Stimulated activated CD4-positive, alpha-beta T cell treated with anti-CD3 and anti-CD28 coated beads, Interleukin-4, amount 100 ng/mL, for 48 hours (primary cell): ENCODE results near the gene OR2W3.

Experiments used
- DNase-seq, 2 donors: peaks; one replicate each; pipeline ENCODE4 v3.0.0-alpha.2; 2020; ENCODE audit warnings: low read depth in 2 of 2

OR2W3 gene

GRCh38 chr1:247919952-247920351, 24.6 kb downstream of the OR2W3 start, which contains the start of gene OR2T8:
OR2T8 (plus strand) TSS chr1:247920252; CDS start chr1:247921018, 766 bp downstream.
- no peak for DNase-seq

- DNase-seq: no peak
These were observed 28.6 kb downstream of the OR2W3 start for GRCh38 chr1:247923941-247924340.

DNA sequence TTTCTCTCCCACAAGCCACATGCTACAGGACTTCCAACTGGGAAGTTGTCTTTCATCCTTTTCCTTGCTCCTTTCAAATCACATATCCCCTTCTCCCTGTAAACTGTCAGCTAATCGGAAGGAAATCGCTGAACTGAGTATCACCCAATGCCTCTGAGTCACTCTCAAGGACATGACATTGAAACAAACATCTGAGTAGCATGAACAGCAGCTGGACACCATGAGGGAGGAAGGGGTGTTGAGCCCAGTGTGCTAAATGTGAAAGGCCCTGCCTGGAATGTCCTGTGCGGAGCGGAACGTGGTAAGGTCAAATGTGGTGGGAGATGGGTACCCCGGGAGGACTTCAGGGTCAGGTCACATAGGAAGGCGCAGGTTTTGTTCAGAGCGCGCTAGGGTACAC, 29.5 kb downstream of the OR2W3 start, which contains the start of gene OR2AJ1:
TSS of gene OR2AJ1 (plus strand) at position 22 of the 400 bp plus-strand sequence. CDS start 8,880 bp downstream, outside the sequence.
- DNase-seq: no peak

DNA sequence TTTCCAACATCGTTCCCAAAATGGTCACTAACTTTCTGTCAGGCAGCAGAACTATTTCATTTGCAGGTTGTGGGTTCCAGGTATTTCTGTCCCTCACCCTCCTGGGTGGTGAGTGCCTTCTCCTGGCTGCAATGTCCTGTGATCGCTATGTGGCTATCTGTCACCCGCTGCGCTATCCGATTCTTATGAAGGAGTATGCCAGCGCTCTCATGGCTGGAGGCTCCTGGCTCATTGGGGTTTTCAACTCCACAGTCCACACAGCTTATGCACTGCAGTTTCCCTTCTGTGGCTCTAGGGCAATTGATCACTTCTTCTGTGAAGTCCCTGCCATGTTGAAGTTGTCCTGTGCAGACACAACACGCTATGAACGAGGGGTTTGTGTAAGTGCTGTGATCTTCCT, 38.6 kb downstream of the OR2W3 start:
- DNase-seq: no peak

DNA sequence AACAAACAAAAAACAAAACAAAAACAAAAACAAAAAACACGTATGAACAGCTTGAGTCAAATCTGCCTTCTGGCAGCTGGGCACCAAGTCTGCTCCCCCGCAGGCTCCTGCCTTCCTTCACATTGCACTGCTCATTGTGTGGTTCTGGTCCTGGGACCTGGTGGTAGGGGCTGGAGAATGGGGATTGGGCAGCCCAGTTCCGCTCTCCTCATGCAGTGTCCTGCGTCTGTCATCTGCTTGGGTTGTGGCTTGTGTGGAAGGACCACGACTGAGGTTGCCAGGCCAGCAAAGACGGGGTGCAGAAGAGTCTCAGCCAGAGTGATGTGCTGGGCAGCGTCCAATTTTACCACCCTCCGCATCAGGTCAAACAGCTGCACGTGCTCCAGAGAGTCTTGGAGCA, 40.4 kb downstream of the OR2W3 start:
- DNase-seq: no peak

- DNase-seq: no peak
These were observed 41.0 kb downstream of the OR2W3 start for GRCh38 chr1:247936415-247936814.

GRCh38 chr1:247936965-247937734, 41.8 kb downstream of the OR2W3 start:
- DNase-seq: peak; percentile 49 to 96

GRCh38 chr1:247942624-247943023, 47.2 kb downstream of the OR2W3 start:
- DNase-seq: no peak
